HG02981 (cell line): ENCODE measurements around the gene CASK.
"Not testable (repeated sequence)": the region's sequence is repeated elsewhere in the genome, so short reads cannot be mapped to it uniquely, and the experiment has no call there.

ENCODE experiments used
- ATAC-seq: cut with Tn5 transposase; IDR thresholded peaks from one replicate; pipeline ENCODE4 v1.9.1; 2021; ENCODE audit warnings: mild to moderate bottlenecking, moderate library complexity; ENCODE audit not compliant: unreplicated experiment

CASK gene

GRCh38 chrX:41655631-41656030 is 267.7 kb downstream of the CASK start:
- no peak for ATAC-seq

GRCh38 chrX:41655101-41655500 is 268.3 kb downstream of the CASK start:
- ATAC-seq, result no peak

GRCh38 chrX:41653125-41653524 is 270.2 kb downstream of the CASK start:
- no peak for ATAC-seq

GRCh38 chrX:41646201-41646600 is 277.2 kb downstream of the CASK start:
- not testable (repeated sequence) for ATAC-seq

- no peak for ATAC-seq
These were observed 289.1 kb downstream of the CASK start for GRCh38 chrX:41634284-41634683.

DNA sequence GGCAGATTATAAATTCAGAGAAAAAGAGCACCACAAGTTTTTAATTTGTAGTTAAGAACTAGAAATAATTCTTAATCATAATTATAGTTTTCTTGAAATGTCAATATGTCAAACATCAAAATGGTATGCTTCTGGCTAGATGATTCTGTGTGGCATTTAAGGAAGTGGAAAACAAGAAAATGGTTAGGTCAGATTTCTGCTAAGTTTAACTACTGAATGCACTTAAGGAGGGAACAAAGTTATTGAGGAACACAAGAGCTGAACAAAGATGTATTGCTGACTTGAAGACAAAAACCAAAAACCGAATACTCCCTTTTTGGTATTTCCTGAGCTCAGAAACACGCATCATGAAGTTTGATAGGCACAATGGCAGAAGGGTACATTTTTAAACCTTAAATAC is 293.3 kb downstream of the CASK start:
- ATAC-seq, result no peak

DNA sequence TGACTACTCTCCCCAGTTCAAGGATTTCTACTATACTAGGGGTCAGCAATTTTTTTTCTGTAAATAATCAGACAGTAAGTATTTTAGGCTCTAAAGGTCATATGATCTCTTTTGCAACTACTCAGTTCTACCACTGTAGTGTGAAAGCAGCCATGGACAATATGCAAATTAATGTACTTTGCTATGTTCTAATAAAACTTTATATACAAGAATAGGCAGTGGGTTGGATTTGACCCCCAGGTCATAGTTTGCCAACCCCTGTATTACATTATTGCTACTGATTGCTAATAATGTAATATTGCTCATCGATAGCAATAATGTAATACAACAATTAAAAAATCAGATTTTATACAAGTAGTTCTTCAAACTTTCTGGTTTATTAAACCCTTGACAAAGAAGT is 293.8 kb downstream of the CASK start:
- ATAC-seq, result no peak

GRCh38 chrX:41621222-41621723 is 302.1 kb downstream of the CASK start:
- no peak for ATAC-seq

- ATAC-seq, result no peak
These were observed 304.1 kb downstream of the CASK start for GRCh38 chrX:41619221-41619620.

DNA sequence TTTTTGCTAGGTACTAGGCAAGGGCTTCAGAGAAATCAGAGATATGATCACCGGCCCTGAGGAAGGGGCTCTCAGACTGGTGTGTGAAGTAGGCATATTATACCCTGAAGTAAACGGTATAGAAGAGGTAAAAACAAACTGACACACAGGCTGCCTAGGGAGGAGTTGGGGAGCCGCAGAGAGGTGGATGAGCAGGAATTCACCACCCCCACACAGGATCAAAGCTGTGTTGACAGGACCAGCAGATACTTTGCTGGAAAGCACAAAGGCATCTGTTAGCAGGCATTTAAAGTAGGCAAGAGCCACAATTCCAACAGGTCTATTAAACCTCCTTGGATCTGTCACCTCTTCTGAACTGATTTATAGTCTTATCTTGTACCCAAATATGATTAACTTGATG is 306.4 kb downstream of the CASK start:
- ATAC-seq, result no peak

- ATAC-seq, result no peak
These were observed 307.1 kb downstream of the CASK start for GRCh38 chrX:41616255-41616654.

DNA sequence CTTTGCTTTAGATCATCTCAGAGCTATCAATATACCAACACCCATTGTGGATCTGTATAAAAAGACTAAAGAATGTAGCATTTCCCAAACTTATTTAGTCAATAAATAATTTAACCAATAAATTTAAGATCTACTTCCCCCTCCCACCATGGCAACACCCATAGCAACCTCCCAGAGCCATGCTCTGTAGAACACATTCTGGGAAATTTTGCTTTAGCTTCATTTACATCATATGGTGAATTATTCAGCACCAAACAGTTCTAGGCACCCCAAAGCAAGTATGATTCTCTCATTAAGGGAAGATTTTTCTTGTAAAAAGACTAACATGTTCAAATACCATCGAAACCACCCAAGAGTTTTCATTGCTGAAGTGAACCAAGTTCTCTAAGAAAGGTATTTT is 315.1 kb downstream of the CASK start:
- no peak for ATAC-seq

DNA sequence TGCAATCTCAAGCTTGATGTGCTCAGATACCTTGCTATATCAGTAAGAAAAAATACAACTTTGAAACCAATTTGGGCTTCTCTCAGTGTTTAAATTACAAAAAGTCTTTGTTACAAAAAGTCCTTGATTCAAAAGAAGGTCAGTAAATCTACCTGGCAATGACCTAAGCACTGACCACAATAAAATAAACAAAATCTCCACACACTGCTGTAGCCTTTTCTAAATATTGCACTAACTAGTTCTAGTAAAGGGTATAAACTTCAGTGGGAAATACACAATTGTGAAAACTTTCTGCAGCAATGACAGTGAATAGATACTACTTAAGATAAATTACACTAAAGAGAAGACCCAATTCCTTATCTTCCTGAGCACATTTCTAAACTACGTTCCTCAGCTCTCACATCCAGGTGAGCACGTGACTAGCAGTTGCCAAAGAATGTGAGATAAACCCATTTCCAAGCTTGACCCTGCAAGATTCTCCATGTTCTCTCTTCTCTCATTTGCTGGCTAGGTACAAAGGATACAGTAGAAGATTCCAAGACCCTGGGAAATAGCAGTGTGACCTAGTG is 316.0 kb downstream of the CASK start:
- ATAC-seq, result no peak

GRCh38 chrX:41606057-41606456 is 317.3 kb downstream of the CASK start:
- not testable (repeated sequence) for ATAC-seq

DNA sequence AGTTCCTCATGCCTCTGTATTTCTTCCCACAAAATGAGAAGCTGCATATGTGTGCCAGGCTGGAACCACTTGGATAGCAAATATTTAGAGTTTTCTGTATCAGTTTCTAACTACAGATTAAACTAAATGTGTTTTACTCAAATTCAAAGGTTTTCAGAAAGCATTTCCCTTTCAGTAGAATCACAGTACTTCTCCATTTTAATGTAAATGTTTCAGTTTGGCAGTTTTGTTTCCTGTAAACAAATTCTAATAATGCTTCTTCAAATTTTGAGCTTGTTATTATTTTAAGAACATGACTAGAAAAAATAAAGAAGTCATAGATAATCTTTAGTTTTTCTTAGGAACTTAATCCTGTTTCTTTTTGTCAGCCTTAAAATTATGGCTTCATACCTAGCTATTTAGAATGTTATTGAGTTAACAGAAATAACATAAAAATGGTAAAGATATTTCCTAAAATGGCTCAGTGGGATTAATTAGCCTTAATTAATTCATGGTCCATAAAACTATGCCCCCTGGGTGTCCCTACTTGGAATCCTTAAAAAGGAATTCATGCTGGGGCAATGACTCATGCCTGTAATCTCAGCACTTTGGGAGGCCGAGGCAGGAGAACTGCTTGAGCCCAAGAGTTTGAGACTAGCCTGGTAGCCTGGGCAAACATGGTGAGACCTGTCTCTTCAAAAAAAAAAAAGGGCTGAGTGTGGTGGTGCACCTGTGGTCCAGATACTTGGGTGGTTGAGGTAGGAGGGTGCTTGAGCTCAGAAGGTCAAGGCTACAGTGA is 318.4 kb downstream of the CASK start:
- no peak for ATAC-seq

- ATAC-seq, result no peak
These were observed 319.2 kb downstream of the CASK start for GRCh38 chrX:41604177-41604576.

GRCh38 chrX:41603596-41603995 is 319.8 kb downstream of the CASK start:
- ATAC-seq, result no peak

DNA sequence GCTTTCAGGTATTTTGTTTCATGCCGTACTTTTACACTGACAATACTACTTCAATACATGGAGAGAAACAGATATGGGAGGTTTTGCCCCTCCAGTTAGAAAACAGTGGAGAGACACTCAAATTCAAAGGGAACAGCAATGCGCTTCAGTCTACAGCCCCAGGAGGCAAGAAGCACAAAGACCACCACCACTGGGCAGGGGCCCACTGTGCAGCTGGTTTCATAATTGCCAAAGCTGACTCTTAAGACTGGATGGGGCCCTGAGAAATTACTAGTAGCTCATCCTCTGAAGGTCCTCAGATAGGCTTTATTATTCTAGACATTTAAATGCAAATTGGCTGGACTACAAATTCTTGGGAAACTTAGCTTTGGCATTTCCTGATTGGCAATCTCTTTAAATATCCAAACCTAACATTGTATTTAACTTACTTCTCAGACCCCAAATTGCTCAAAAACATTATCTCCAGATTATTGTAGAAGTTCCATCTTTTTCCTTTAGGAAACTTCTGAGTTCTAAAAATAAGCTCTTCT is 320.5 kb downstream of the CASK start:
- no peak for ATAC-seq

DNA sequence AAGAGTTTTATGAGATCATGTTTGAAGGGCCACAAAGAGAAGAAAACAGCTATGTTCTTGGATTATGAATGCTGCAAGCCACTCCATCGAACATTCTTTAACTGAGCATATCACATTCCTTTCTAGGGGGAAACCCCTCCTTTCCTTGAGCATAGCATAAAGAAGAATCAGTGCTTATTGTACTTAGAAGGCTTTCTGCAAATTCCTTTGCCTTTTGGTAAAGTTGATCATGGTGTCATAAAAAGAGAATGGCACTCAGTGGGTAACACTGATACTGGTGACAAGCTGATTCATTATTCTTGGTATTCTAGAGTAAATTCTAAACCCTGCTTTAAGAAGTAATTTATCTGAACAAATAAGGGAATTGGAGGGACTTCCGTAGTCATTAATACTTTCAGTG is 323.1 kb downstream of the CASK start:
- no peak for ATAC-seq

GRCh38 chrX:41599507-41599906 is 323.8 kb downstream of the CASK start:
- no peak for ATAC-seq

GRCh38 chrX:41596596-41596995 is 326.8 kb downstream of the CASK start:
- ATAC-seq, result peak; percentile 79

- ATAC-seq, result peak; percentile 55
These were observed 328.7 kb downstream of the CASK start for GRCh38 chrX:41594634-41595033.
